ENCODE results near the gene SERP2. TPM values are rescaled to one million over a fixed set of nuclear protein-coding genes. Genes with fewer than 3 reads are reported as not detected.

SERP2 gene
- total RNA-seq, 1 donor from 2014 or later: 1.8 TPM

DNA sequence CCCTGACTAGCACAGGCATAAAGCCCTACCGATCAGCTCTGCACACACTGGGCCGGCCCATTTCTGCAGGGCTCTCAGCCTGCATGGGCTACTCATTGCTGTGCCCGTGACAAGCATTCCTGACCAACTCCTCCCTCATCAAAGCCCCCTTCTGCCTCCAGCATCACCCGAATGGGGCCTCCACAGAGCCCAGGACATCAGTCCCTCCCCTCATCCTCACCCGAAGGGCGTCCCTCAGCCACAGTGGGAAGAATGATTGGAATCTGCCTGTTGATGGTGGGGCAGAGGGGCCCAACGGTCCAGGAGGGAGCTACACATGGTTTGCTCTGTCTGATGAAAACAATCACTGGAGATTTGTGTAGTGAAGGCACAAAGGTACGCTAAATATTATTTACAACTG, 43.8 kb downstream of the SERP2 start:
- H3K4me3 Mint-ChIP-seq (ENCODE audit: unreplicated experiment): no peak overlapping the region
- TF ChIP-seq, protein P1, sequence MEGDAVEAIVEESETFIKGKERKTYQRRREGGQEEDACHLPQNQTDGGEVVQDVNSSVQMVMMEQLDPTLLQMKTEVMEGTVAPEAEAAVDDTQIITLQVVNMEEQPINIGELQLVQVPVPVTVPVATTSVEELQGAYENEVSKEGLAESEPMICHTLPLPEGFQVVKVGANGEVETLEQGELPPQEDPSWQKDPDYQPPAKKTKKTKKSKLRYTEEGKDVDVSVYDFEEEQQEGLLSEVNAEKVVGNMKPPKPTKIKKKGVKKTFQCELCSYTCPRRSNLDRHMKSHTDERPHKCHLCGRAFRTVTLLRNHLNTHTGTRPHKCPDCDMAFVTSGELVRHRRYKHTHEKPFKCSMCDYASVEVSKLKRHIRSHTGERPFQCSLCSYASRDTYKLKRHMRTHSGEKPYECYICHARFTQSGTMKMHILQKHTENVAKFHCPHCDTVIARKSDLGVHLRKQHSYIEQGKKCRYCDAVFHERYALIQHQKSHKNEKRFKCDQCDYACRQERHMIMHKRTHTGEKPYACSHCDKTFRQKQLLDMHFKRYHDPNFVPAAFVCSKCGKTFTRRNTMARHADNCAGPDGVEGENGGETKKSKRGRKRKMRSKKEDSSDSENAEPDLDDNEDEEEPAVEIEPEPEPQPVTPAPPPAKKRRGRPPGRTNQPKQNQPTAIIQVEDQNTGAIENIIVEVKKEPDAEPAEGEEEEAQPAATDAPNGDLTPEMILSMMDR (IDR thresholded peaks at IDR 0.05; ENCODE audit: unreplicated experiment): no peak
- DNase-seq (ENCODE audit: low spot score): no peak
- no peaks in the 10 kb centered on the region for H3K36me3 Mint-ChIP-seq (ENCODE audit: low read depth, unreplicated experiment)
- H3K27ac Mint-ChIP-seq (ENCODE audit: unreplicated experiment): no peak overlapping the region
- peaks cover 14% of the 10 kb centered on the region for H3K4me1 Mint-ChIP-seq (ENCODE audit: unreplicated experiment)
- H3K9me3 Mint-ChIP-seq (ENCODE audit: unreplicated experiment): no peaks in the 10 kb centered on the region
- peaks cover 13% of the 10 kb centered on the region for H3K27me3 Mint-ChIP-seq (ENCODE audit: unreplicated experiment)

- peaks cover 12% of the 10 kb centered on the region for H3K4me1 Mint-ChIP-seq (ENCODE audit: unreplicated experiment)
- H3K27me3 Mint-ChIP-seq (ENCODE audit: unreplicated experiment): peaks cover 12% of the 10 kb centered on the region
- H3K36me3 Mint-ChIP-seq (ENCODE audit: low read depth, unreplicated experiment): no peaks in the 10 kb centered on the region
- H3K4me3 Mint-ChIP-seq (ENCODE audit: unreplicated experiment): no peak overlapping the region
- DNase-seq (ENCODE audit: low spot score): no peak
- TF ChIP-seq, protein P1 (IDR thresholded peaks at IDR 0.05; ENCODE audit: unreplicated experiment): no peak
- H3K9me3 Mint-ChIP-seq (ENCODE audit: unreplicated experiment): no peaks in the 10 kb centered on the region
- H3K27ac Mint-ChIP-seq (ENCODE audit: unreplicated experiment): no peak overlapping the region
Observed at GRCh38 chr13:44417876-44418275, 44.3 kb downstream of the SERP2 start.

DNA sequence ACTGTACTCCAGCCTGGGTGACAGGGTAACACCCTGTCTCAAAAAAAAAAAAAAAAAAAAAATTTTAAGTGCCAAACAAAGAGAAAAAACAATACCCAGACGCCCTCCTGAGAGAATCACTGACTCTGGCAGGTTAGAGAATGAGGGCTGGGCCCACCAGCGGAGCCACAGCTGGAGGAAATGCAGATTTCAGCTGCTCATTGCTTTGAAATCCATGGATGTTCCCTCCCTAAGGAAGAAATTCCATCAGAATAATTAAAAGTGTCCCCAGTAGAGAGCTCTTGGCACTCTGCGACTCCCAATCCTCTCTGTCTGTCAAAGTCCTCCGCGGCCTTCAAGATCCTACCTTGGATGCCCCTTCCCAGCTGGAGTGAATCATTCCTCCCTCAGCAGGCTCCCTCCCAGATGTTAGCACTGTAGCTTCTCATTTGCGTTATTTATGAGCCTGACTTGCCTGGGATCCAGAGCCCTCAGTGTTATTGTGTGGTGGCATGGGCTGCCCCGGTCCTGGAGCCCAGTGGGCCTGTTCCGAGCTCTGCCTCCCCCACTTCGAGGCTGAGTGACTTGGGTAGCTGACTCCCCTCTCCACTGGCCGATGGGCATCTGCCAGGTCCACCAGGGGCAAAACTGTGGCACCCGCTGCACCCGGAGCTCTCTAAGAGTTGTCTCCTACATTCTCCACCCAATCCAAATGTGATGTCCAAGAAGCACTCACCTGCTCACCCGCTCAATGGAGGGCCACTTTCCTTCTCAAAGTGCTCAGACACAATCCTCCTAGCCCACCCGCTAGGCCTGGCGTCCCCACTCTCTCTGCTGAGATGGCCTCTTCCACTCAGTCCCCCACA, 47.0 kb downstream of the SERP2 start:
- Mint-ChIP-seq H3K27ac (ENCODE audit: unreplicated experiment) (no peak overlapping the region), H3K27me3 (ENCODE audit: unreplicated experiment) (peaks cover 9% of the 10 kb centered on the region)

DNA sequence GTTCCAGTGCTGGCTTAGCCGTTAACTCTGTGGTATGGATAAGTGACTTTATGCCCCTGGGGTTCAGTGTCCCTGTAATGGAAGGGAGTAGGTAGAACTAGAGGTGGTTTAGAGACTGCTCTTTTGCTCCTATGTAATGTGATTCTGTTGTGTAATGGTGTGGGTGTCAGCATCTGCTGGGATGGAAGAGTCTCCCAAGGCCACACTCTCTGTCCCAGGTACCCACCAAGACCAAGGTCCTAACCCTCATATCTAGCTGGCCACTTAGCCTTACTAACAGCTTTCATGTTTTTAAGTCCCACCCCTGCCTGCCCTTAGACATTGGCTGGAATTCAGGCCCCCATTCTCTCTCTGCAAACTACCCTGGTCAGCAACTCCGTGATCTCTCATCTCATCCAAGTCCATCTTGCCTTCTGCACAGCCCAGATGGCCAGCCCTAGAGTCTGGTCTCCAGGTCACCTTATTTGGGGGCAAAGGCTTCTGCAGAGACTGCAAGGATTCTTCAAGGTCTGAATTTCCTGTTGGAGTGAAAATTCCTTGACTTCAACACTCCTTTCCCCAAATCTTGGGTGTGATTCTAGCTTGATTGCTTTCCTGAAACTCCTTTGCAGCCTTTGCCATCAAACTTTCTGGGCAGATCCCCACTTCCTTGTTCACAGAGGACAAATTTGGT, 48.4 kb downstream of the SERP2 start:
- Mint-ChIP-seq H3K27me3 (ENCODE audit: unreplicated experiment) (peaks cover 9% of the 10 kb centered on the region), H3K4me3 (ENCODE audit: unreplicated experiment) (no peak overlapping the region), H3K27ac (ENCODE audit: unreplicated experiment) (no peak overlapping the region), H3K4me1 (ENCODE audit: unreplicated experiment) (peaks cover 17% of the 10 kb centered on the region), H3K36me3 (ENCODE audit: low read depth, unreplicated experiment) (no peaks in the 10 kb centered on the region), H3K9me3 (ENCODE audit: unreplicated experiment) (no peaks in the 10 kb centered on the region)
- no peak for DNase-seq (ENCODE audit: low spot score)
- TF ChIP-seq, protein P1 (IDR thresholded peaks at IDR 0.05; ENCODE audit: unreplicated experiment): no peak

More for the DNA sequence above, 47.0 kb downstream of the SERP2 start:
- no peak overlapping the region for H3K4me3 Mint-ChIP-seq (ENCODE audit: unreplicated experiment)
- H3K4me1 Mint-ChIP-seq (ENCODE audit: unreplicated experiment): peaks cover 16% of the 10 kb centered on the region
- no peaks in the 10 kb centered on the region for H3K9me3 Mint-ChIP-seq (ENCODE audit: unreplicated experiment)
- TF ChIP-seq, protein P1 (IDR thresholded peaks at IDR 0.05; ENCODE audit: unreplicated experiment): no peak
- H3K36me3 Mint-ChIP-seq (ENCODE audit: low read depth, unreplicated experiment): no peaks in the 10 kb centered on the region
- no peak for DNase-seq (ENCODE audit: low spot score)

Measured in endothelial cell (in vitro differentiated cells).